Measurements from ENCODE around the gene CMTM7. TPM values are rescaled to one million over a fixed set of nuclear protein-coding genes. Genes with fewer than 3 reads are reported as not detected.

CMTM7 gene
- total RNA-seq, 2 donors from 2014 or later, result 15.6 to 33.1 TPM

DNA sequence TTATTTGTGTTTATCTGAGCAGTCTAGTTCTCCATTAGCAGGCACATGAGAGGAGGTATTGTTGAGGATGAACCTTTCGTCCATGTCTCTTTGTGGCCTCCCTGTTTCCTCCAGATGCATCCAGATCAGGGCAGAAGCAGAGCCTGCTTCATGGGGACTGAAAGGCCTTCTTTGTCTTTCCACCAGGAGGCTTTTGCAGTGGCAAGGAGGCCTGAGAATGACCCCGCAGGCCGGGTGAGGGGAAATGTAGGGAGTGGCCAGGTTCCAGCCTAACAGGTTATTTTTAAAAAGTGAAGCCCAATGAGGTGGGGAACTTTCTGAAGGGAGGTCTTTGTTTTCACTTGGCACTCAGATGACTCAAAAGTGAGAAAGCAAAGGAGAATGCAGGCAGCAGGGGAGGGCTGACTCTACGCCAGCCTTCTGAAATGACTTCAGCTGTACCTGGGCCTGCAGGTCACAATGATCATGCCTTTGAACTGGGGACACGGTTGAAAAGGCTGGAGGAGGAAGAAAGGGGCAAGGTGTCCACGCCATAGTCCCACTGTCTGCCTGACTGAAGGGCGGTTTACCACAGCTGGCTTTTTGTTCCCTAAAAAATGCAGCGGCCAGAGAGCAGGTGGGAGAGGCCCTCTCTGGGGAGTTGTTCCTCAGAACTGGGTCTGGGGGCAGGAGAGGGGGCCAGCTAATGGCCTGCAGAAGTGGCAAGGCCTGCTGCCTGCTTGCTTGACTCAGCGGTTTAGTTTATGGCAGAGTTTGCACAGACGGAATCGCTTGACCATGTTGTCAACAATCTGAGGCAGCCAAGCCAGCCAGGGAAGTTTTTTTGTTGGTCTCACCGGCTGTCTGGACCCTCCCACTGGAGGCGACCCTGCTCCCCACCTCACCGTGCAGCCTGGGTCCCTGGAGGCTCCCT is 28.7 kb downstream of the CMTM7 start:
- DNase-seq (ENCODE audit: low spot score), result peak; percentile 46
- H3K27ac ChIP-seq, result peak overlapping the region; percentile 10 to 46
- TF ChIP-seq, protein P1, sequence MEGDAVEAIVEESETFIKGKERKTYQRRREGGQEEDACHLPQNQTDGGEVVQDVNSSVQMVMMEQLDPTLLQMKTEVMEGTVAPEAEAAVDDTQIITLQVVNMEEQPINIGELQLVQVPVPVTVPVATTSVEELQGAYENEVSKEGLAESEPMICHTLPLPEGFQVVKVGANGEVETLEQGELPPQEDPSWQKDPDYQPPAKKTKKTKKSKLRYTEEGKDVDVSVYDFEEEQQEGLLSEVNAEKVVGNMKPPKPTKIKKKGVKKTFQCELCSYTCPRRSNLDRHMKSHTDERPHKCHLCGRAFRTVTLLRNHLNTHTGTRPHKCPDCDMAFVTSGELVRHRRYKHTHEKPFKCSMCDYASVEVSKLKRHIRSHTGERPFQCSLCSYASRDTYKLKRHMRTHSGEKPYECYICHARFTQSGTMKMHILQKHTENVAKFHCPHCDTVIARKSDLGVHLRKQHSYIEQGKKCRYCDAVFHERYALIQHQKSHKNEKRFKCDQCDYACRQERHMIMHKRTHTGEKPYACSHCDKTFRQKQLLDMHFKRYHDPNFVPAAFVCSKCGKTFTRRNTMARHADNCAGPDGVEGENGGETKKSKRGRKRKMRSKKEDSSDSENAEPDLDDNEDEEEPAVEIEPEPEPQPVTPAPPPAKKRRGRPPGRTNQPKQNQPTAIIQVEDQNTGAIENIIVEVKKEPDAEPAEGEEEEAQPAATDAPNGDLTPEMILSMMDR (IDR thresholded peaks at IDR 0.05), result peak in 1 of 4 experiments; percentile 50
- no peak for TF ChIP-seq POLR2AphosphoS5 (IDR thresholded peaks at IDR 0.05)
- H3K36me3 ChIP-seq, result no peaks in the 10 kb centered on the region
- H3K4me1 ChIP-seq (replicated peaks), result peaks cover 6% of the 10 kb centered on the region
- H3K9me3 ChIP-seq, result no peaks in the 10 kb centered on the region
- intact Hi-C loops (cut with DNase I), result no loop called here
- H3K27me3 ChIP-seq (replicated peaks; ENCODE audit: insufficient read depth), result no peaks in the 10 kb centered on the region
- no peak overlapping the region for H3K4me3 ChIP-seq
- 46% methylated on average over 14 of the region's 14 CpGs for WGBS

DNA sequence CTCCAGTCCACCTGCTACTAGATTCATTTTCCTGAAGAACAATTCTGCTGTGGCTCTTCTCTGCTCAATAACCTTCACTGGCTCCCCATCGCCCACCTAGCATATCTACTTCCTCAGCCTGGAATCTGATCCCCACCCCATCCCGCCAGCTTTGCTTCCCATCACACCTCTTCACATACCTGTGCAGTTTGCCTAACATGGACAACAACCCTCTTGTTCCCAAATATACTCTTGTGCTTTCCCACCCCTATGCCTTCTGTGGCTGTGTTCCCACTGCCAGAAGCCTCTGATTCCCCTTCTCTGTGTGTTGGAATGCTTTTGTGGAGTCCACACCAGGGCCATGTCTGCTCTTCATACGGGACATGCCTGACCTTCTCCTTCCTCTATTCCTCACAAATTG is 29.5 kb downstream of the CMTM7 start:
- TF ChIP-seq, protein P1 (IDR thresholded peaks at IDR 0.05), result no peak
- TF ChIP-seq POLR2A (IDR thresholded peaks at IDR 0.05) (no peak), POLR2AphosphoS5 (IDR thresholded peaks at IDR 0.05) (no peak)
- intact Hi-C loops (cut with DNase I), result no loop called here
- WGBS, result 93% methylated on average over 3 of the region's 3 CpGs
- no peak for DNase-seq (ENCODE audit: low spot score)
- H3K36me3 ChIP-seq, result no peaks in the 10 kb centered on the region
- H3K9me3 ChIP-seq, result no peaks in the 10 kb centered on the region
- no peaks in the 10 kb centered on the region for H3K27me3 ChIP-seq (replicated peaks; ENCODE audit: insufficient read depth)
- peak overlapping the region; percentile 10 to 46 for H3K27ac ChIP-seq
- peaks cover 6% of the 10 kb centered on the region for H3K4me1 ChIP-seq (replicated peaks)
- no peak overlapping the region for H3K4me3 ChIP-seq

DNA sequence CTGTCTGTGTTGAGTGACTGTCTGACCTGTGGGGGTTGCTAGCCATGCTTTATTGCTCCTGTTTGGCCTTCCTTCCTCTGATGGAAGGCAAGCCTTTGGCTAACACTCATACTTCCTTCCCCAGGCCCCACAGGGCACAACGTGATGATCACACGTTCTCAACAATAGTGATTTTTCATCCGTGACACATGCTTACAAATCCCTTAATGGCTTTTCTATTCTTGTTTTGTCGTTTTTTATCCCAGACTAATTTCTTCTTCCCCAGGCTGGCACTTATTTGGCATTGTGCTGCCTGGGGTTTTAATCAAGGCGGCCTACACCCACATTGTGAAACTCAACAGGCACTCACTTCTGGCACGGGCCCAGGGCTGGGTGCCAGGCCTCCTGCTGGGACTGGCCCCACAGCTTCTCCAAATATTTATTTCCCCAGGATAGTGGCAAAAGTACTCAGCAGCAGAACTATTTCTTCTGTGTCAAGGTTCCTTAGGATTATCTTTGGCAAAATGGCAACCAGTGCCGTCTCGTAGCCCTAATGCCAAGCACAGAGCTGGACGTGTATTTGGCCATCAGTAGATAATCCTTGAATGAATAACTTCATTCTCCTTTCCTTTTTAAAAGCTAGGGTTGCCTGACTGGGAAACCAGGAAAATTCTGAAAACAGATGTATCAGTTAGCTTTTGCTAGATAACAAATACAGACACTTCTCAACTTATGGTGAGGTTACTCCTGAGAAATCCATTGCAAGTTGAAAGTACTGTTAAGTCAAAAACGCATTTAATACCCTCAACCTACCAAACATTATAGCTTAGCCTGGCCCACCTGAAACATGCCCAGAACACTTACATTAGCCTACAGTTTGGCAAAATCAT is 30.6 kb downstream of the CMTM7 start:
- intact Hi-C loops (cut with DNase I), result no loop called here
- 32% methylated on average over 10 of the region's 10 CpGs for WGBS
- Histone ChIP-seq H3K36me3 (no peaks in the 10 kb centered on the region), H3K27me3 (replicated peaks; ENCODE audit: insufficient read depth) (no peaks in the 10 kb centered on the region), H3K27ac (peak overlapping the region; percentile 35 to 47), H3K4me1 (replicated peaks) (peaks cover 6% of the 10 kb centered on the region), H3K4me3 (no peak overlapping the region), H3K9me3 (no peaks in the 10 kb centered on the region)
- TF ChIP-seq, protein P1 (IDR thresholded peaks at IDR 0.05), result peak in 1 of 4 experiments; percentile 18
- TF ChIP-seq POLR2A (IDR thresholded peaks at IDR 0.05), result peak; percentile 14
- peak; percentile 93 for TF ChIP-seq POLR2AphosphoS5 (IDR thresholded peaks at IDR 0.05)
- DNase-seq (ENCODE audit: low spot score), result peak; percentile 96

DNA sequence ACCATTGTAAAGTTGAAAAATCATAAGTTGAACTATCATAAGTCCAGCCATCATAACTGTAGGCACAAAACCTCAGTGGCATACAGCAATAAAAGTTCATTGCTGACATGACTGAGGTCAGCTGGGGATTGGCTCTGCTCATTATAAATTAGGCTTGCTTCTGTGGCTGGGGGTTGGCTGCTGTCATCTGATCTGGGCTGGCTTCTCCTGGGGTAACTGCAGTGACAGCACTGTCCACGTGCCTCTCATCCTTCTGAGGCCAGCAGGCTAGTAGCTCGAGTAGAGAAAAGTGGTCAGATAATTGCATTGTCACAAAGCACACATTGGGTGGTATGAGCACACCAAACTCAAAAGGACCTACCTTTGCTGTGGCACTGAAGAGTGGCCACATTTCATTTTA is 31.3 kb downstream of the CMTM7 start:
- no peaks in the 10 kb centered on the region for H3K9me3 ChIP-seq
- intact Hi-C loops (cut with DNase I), result no loop called here
- TF ChIP-seq POLR2A (IDR thresholded peaks at IDR 0.05) (no peak), POLR2AphosphoS5 (IDR thresholded peaks at IDR 0.05) (no peak)
- TF ChIP-seq, protein P1 (IDR thresholded peaks at IDR 0.05), result no peak
- H3K4me1 ChIP-seq (replicated peaks), result peaks cover 6% of the 10 kb centered on the region
- no peak for DNase-seq (ENCODE audit: low spot score)
- H3K27ac ChIP-seq, result no peak overlapping the region
- H3K36me3 ChIP-seq, result no peaks in the 10 kb centered on the region
- 94% methylated on average over 2 of the region's 2 CpGs for WGBS
- no peaks in the 10 kb centered on the region for H3K27me3 ChIP-seq (replicated peaks; ENCODE audit: insufficient read depth)
- no peak overlapping the region for H3K4me3 ChIP-seq
